Raji (cell line): ENCODE results near the gene MADCAM1.

Experiments
- POLR2A ChIP-seq: IDR thresholded peaks from 2 replicates; pipeline ENCODE4 v1.6.1; 2011; ENCODE audit warnings: low read depth, low read length, control low read depth; ENCODE audit not compliant: insufficient read depth

MADCAM1 gene

GRCh38 chr19:496112-496665 lies at the start of gene MADCAM1:
TSS of gene MADCAM1 (plus strand) at chr19:496486. CDS start at chr19:496500, 14 bp downstream.
- no peak for TF ChIP-seq POLR2A

- no peak for TF ChIP-seq POLR2A
Measured at GRCh38 chr19:447064-447426, 49.2 kb upstream of the MADCAM1 start.

- TF ChIP-seq POLR2A: no peak
Measured at GRCh38 chr19:447816-448560, 48.3 kb upstream of the MADCAM1 start.

GRCh38 chr19:449916-450315 lies 46.4 kb upstream of the MADCAM1 start:
- TF ChIP-seq POLR2A: no peak

GRCh38 chr19:452829-453228 lies 43.5 kb upstream of the MADCAM1 start:
- no peak for TF ChIP-seq POLR2A

GRCh38 chr19:453606-454005 lies 42.7 kb upstream of the MADCAM1 start:
- no peak for TF ChIP-seq POLR2A

GRCh38 chr19:455031-455705 lies 41.1 kb upstream of the MADCAM1 start:
- no peak for TF ChIP-seq POLR2A

GRCh38 chr19:455851-456546 lies 40.3 kb upstream of the MADCAM1 start:
- TF ChIP-seq POLR2A: no peak

- TF ChIP-seq POLR2A: no peak
Measured at GRCh38 chr19:456547-457110, 39.7 kb upstream of the MADCAM1 start.

GRCh38 chr19:457636-458035 lies 38.6 kb upstream of the MADCAM1 start:
- TF ChIP-seq POLR2A: no peak

- no peak for TF ChIP-seq POLR2A
Measured at GRCh38 chr19:458091-459042, 37.9 kb upstream of the MADCAM1 start.

- no peak for TF ChIP-seq POLR2A
Measured at GRCh38 chr19:459724-460511, 36.4 kb upstream of the MADCAM1 start.

GRCh38 chr19:460877-461720 lies 35.2 kb upstream of the MADCAM1 start, which contains the start of gene SHC2:
TSS of gene SHC2 (minus strand) at chr19:461033. CDS start at chr19:460996, 37 bp downstream.
- TF ChIP-seq POLR2A: no peak
